HG03439 (cell line): ENCODE measurements around the gene FBXO42.

Experiments
- ATAC-seq: cut with Tn5 transposase; IDR thresholded peaks from one replicate; pipeline ENCODE4 v1.9.1; 2021; ENCODE audit warnings: mild to moderate bottlenecking, moderate library complexity; ENCODE audit not compliant: unreplicated experiment

The FBXO42 gene

GRCh38 chr1:16206547-16207317, 145.5 kb downstream of the FBXO42 start:
- peak; percentile 66 for ATAC-seq

- peak; percentile 6 for ATAC-seq
These were observed 146.3 kb downstream of the FBXO42 start for GRCh38 chr1:16205891-16206546.

- ATAC-seq = no peak
These were observed 147.0 kb downstream of the FBXO42 start for GRCh38 chr1:16205334-16205671.

GRCh38 chr1:16204634-16205333, 147.5 kb downstream of the FBXO42 start:
- ATAC-seq = no peak

- ATAC-seq = no peak
These were observed 148.1 kb downstream of the FBXO42 start for GRCh38 chr1:16204216-16204615.

GRCh38 chr1:16203550-16203949, 148.7 kb downstream of the FBXO42 start:
- ATAC-seq = no peak

GRCh38 chr1:16202281-16203210, 149.7 kb downstream of the FBXO42 start:
- ATAC-seq = no peak

- ATAC-seq = no peak
These were observed 152.6 kb downstream of the FBXO42 start for GRCh38 chr1:16199700-16200099.

- no peak for ATAC-seq
These were observed 153.2 kb downstream of the FBXO42 start for GRCh38 chr1:16199157-16199501.

GRCh38 chr1:16198444-16199156, 153.7 kb downstream of the FBXO42 start:
- ATAC-seq = no peak

GRCh38 chr1:16196874-16197273, 155.4 kb downstream of the FBXO42 start:
- no peak for ATAC-seq
